OCI-LY3 (cell line): ENCODE measurements around the gene CCL23.

ENCODE experiments used
- CTCF ChIP-seq: fragments of 200-600, 300-600 bp; sonication (generic); IDR thresholded peaks from 2 replicates; pipeline ENCODE4 v1.5.1; 2014; ENCODE audit warnings: antibody characterized with exemption, low read length, low read depth
- EZH2phosphoT487 ChIP-seq: fragments of 200-600 bp; shearing (Covaris generic); IDR thresholded peaks from 2 replicates; pipeline ENCODE4 v1.6.1; 2018; ENCODE audit warnings: antibody characterized with exemption, mixed run types, low read depth

- TF ChIP-seq CTCF (no peak), EZH2phosphoT487 (no peak)
These were observed 40.3 kb downstream of the CCL23 start for GRCh38 chr17:35977509-35977908.
